ENCODE measurements around the gene STXBP6.

STXBP6 gene

DNA sequence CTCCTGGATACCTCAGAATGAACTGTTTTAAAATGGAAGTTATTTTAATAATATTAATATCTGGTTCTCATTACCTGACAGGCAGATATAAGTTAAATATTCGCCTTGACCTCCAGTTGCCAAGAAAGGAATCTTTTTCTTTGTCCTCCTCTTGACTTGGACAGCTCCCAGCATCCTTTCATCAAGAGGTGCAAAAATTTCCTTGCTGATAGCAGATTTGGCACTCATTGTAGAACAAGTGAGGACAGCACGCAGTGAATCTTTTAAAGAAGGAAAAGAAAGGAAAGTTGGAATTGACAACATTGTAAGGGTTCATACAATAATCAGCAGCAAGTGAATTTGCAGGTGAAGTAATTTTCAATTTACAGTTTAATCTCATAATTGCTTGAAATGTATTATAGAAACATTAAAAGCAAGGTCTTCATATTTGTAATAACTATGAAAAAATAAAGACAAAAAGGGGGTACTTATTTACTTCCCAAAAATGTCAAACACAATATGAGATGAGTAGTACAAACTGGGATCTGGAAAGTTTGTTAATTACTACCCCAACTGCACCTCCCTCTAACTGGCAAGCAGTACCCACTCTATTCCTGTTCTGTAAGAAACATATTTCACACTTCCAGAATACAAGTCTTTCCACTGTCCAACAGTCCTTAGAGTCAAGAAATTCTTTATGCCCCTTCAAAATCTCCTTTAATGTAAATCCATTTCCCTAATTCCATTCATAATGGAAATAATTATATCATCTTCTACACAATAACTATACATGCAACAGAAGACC lies 75.2 kb downstream of the STXBP6 start:
- TF ChIP-seq, protein P1, sequence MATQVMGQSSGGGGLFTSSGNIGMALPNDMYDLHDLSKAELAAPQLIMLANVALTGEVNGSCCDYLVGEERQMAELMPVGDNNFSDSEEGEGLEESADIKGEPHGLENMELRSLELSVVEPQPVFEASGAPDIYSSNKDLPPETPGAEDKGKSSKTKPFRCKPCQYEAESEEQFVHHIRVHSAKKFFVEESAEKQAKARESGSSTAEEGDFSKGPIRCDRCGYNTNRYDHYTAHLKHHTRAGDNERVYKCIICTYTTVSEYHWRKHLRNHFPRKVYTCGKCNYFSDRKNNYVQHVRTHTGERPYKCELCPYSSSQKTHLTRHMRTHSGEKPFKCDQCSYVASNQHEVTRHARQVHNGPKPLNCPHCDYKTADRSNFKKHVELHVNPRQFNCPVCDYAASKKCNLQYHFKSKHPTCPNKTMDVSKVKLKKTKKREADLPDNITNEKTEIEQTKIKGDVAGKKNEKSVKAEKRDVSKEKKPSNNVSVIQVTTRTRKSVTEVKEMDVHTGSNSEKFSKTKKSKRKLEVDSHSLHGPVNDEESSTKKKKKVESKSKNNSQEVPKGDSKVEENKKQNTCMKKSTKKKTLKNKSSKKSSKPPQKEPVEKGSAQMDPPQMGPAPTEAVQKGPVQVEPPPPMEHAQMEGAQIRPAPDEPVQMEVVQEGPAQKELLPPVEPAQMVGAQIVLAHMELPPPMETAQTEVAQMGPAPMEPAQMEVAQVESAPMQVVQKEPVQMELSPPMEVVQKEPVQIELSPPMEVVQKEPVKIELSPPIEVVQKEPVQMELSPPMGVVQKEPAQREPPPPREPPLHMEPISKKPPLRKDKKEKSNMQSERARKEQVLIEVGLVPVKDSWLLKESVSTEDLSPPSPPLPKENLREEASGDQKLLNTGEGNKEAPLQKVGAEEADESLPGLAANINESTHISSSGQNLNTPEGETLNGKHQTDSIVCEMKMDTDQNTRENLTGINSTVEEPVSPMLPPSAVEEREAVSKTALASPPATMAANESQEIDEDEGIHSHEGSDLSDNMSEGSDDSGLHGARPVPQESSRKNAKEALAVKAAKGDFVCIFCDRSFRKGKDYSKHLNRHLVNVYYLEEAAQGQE (IDR thresholded peaks at IDR 0.05; ENCODE audit: low read depth), result peak; percentile 44; the same call in 1 of the 2 replicates
- no peak for TF ChIP-seq TAF1 (IDR thresholded peaks at IDR 0.05; ENCODE audit: low read depth)

DNA sequence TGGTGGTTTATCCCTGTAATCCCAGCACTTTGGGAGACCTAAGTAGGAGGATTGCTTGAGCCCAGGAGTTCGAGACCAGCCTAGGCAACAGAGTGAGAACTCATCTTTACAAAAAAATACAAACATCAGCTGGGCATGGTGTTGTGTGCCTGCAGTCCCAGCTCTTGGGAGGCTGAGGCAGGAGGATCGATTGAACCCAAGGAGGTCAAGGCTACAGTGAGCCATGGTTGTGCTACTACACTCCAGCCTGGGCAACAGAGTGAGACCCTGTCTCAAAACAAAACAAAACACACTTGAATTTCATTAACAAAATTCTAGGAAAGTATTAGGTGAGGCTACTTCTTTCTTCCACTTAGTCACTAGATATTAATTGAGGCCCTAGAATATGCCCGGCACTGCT lies 77.1 kb downstream of the STXBP6 start:
- no peak for TF ChIP-seq EGR1 (IDR thresholded peaks at IDR 0.05)
- TF ChIP-seq TCF12 (IDR thresholded peaks at IDR 0.05; ENCODE audit: low read depth), result no peak
- TF ChIP-seq, protein P1 (IDR thresholded peaks at IDR 0.05; ENCODE audit: low read depth), result no peak

DNA sequence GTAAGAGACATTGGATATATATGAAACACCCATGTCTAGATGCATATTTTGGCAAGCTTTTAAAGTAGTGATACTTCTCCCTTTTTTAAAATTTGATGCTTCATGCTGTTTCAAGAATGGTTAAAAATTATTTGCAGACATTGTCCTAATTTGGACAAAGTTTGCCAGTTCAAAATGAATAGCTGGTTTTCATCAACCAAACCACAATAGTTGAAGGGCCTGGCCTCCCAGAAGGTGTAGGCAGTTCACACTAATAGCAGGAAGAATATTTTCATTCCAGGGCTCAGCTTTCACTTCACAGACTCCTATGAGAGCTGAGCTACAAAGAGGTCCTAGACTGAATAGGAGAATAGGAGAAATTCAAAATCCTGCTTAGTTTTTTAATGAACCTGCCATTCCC lies 78.7 kb downstream of the STXBP6 start:
- TF ChIP-seq CEBPB (IDR thresholded peaks at IDR 0.05) (no peak), ZBTB7A (IDR thresholded peaks at IDR 0.05; ENCODE audit: low read depth) (no peak), RAD21 (IDR thresholded peaks at IDR 0.05; ENCODE audit: low read depth) (no peak)

DNA sequence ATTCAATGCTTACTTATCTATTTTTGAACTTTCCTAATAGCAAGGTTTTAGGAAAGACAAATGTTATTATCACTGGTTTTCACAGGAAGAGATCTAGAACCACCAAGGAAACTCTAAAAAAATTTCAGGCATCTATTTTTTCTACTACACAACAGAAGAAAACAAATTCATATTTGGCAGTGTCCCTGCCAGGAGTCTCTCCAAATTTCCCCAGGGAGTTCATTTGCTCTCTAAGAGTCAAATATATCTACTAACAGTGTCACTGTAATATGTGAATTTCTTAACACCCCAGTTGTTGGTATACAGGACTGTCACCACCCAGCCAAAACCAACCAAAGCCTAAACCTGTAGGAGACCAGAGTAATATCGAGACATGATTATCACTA lies 83.4 kb downstream of the STXBP6 start:
- TF ChIP-seq ZBTB7A (IDR thresholded peaks at IDR 0.05; ENCODE audit: low read depth) (no peak), CEBPB (IDR thresholded peaks at IDR 0.05) (no peak), EP300 (IDR thresholded peaks at IDR 0.05; ENCODE audit: borderline replicate concordance) (no peak), TCF12 (IDR thresholded peaks at IDR 0.05; ENCODE audit: low read depth) (no peak), RAD21 (IDR thresholded peaks at IDR 0.05; ENCODE audit: low read depth) (no peak), EGR1 (IDR thresholded peaks at IDR 0.05) (no peak), TAF1 (IDR thresholded peaks at IDR 0.05; ENCODE audit: low read depth) (no peak), FOXM1 (IDR thresholded peaks at IDR 0.05; ENCODE audit: borderline replicate concordance, low read depth) (no peak), TEAD4 (IDR thresholded peaks at IDR 0.05) (no peak), YY1 (IDR thresholded peaks at IDR 0.05; ENCODE audit: low read depth) (no peak), NFIC (IDR thresholded peaks at IDR 0.05) (no peak), CREB1 (IDR thresholded peaks at IDR 0.05; ENCODE audit: low read depth) (no peak)
- TF ChIP-seq, protein P2, sequence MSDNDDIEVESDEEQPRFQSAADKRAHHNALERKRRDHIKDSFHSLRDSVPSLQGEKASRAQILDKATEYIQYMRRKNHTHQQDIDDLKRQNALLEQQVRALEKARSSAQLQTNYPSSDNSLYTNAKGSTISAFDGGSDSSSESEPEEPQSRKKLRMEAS (IDR thresholded peaks at IDR 0.05), result no peak
- TF ChIP-seq, protein P3, sequence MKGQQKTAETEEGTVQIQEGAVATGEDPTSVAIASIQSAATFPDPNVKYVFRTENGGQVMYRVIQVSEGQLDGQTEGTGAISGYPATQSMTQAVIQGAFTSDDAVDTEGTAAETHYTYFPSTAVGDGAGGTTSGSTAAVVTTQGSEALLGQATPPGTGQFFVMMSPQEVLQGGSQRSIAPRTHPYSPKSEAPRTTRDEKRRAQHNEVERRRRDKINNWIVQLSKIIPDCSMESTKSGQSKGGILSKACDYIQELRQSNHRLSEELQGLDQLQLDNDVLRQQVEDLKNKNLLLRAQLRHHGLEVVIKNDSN (IDR thresholded peaks at IDR 0.05), result no peak
- TF ChIP-seq, protein P1 (IDR thresholded peaks at IDR 0.05; ENCODE audit: low read depth), result no peak

DNA sequence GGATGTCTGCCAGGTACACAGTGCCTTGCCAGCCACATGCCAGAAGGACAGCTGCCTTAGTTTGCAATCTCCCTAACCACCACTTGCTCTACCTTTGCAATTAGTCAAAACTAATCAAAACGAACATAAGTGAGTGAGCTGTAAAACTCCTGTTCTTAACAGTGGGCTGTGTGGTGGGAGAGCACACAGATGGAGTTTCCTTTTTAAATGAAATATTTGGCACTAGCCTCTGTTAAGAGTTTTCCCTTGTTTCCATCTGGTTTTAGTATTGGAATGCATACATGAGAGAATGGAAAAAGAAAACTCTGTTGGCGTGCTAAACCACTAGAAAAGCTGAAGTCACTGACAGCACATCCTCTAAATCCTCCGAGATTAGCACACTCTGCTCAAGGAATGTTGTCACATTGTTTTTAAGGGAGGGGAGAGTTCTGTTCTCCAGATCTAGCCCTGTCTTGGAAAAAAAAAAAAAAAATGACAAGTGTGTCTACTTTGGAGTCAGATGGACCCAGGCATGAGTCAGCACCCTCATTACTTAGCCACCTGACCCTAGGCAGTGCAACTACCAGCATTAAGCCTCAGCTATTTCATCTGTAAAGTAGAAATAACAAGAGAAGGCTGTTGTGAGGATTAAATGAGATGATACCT lies 83.9 kb downstream of the STXBP6 start:
- TF ChIP-seq EP300 (IDR thresholded peaks at IDR 0.05; ENCODE audit: borderline replicate concordance) (peak; percentile 66), RAD21 (IDR thresholded peaks at IDR 0.05; ENCODE audit: low read depth) (no peak), CREB1 (IDR thresholded peaks at IDR 0.05; ENCODE audit: low read depth) (no peak), TCF12 (IDR thresholded peaks at IDR 0.05; ENCODE audit: low read depth) (peak; percentile 74; the same call in 1 of the 2 replicates), YY1 (IDR thresholded peaks at IDR 0.05; ENCODE audit: low read depth) (no peak), ZBTB7A (IDR thresholded peaks at IDR 0.05; ENCODE audit: low read depth) (no peak), NFIC (IDR thresholded peaks at IDR 0.05) (0 out of 2 replicates have a peak, but pooled peaks have one; percentile 53), TEAD4 (IDR thresholded peaks at IDR 0.05) (peak; percentile 73), TAF1 (IDR thresholded peaks at IDR 0.05; ENCODE audit: low read depth) (no peak), FOXM1 (IDR thresholded peaks at IDR 0.05; ENCODE audit: borderline replicate concordance, low read depth) (peak; percentile 22; the same call in 1 of the 2 replicates), EGR1 (IDR thresholded peaks at IDR 0.05) (no peak), CEBPB (IDR thresholded peaks at IDR 0.05) (0 out of 2 replicates have a peak, but pooled peaks have one; percentile 15)
- TF ChIP-seq, protein P1 (IDR thresholded peaks at IDR 0.05; ENCODE audit: low read depth), result no peak
- TF ChIP-seq, protein P3 (IDR thresholded peaks at IDR 0.05), result peak; percentile 67
- TF ChIP-seq, protein P2 (IDR thresholded peaks at IDR 0.05), result no peak; the same call in 1 of the 2 replicates

All from Ishikawa (cell line).